SK-N-SH treated with all-trans-retinoic acid at 6 μM for 48 hours (cell line): Measurements from ENCODE around the gene CWC27.

Source experiments
- BACH2 ChIP-seq: fragments of 250-450 bp; sonication (Bioruptor Pico); IDR thresholded peaks from 2 replicates; pipeline ENCODE4 v1.9.0; 2021; ENCODE audit warnings: mild to moderate bottlenecking, borderline replicate concordance
- CREB5 ChIP-seq: fragments of 250-450 bp; sonication (Bioruptor Pico); IDR thresholded peaks from 2 replicates; pipeline ENCODE4 v1.5.1; 2020; ENCODE audit warnings: low read depth, mild to moderate bottlenecking, moderate library complexity
- CSDC2 ChIP-seq: fragments of 250-450 bp; sonication (Bioruptor Pico); IDR thresholded peaks from 2 replicates; pipeline ENCODE4 v1.5.0; 2020; ENCODE audit warnings: mild to moderate bottlenecking, moderate library complexity
- ISL1 ChIP-seq: fragments of 250-450 bp; sonication (Bioruptor Pico); IDR thresholded peaks from 2 replicates; pipeline ENCODE4 v2.1.2; 2022; ENCODE audit warnings: mild to moderate bottlenecking, moderate library complexity
- PATZ1 ChIP-seq: fragments of 250-450 bp; sonication (Bioruptor Pico); IDR thresholded peaks from 2 replicates; pipeline ENCODE4 v1.8.0; 2020; ENCODE audit warnings: mild to moderate bottlenecking, moderate library complexity, borderline replicate concordance
- TCF4 ChIP-seq: fragments of 250-450 bp; sonication (Bioruptor Pico); IDR thresholded peaks from 2 replicates; pipeline ENCODE4 v1.8.0; 2021; ENCODE audit warnings: mild to moderate bottlenecking, moderate library complexity, borderline replicate concordance
- TOX ChIP-seq: fragments of 250-450 bp; sonication (Bioruptor Pico); IDR thresholded peaks from 2 replicates; pipeline ENCODE4 v1.8.0; 2021; ENCODE audit warnings: mild to moderate bottlenecking, moderate library complexity, borderline replicate concordance
- ZC3H10 ChIP-seq: fragments of 250-450 bp; sonication (Bioruptor Pico); IDR thresholded peaks from 2 replicates; pipeline ENCODE4 v1.5.1; 2021; ENCODE audit warnings: mild to moderate bottlenecking, moderate library complexity
- ZFP3 ChIP-seq: fragments of 250-450 bp; sonication (Bioruptor Pico); IDR thresholded peaks from 2 replicates; pipeline ENCODE4 v1.5.0; 2020; ENCODE audit warnings: mild to moderate bottlenecking, moderate library complexity
- ZFP30 ChIP-seq: fragments of 450-650 bp; formaldehyde crosslinking; IDR thresholded peaks from 2 replicates; pipeline ENCODE4 v1.5.0; 2022; ENCODE audit warnings: mild to moderate bottlenecking, moderate library complexity
- ZNF565 ChIP-seq: fragments of 450-650 bp; formaldehyde crosslinking; conservative IDR thresholded peaks from 2 replicates; pipeline ENCODE4 v1.5.0; 2020; ENCODE audit warnings: low read depth, mild to moderate bottlenecking, moderate library complexity

GRCh38 chr5:64754066-64754465 is 14.7 kb upstream of the CWC27 start:
- no peak for TF ChIP-seq ZNF565 (CRISPR knock-in tag)
- TF ChIP-seq TOX (CRISPR knock-in tag), result no peak
- no peak for TF ChIP-seq PATZ1
- no peak for TF ChIP-seq ZFP30 (CRISPR knock-in tag)
- TF ChIP-seq ISL1 (CRISPR knock-in tag), result no peak
- no peak for TF ChIP-seq ZFP3 (CRISPR knock-in tag)
- TF ChIP-seq CSDC2, result no peak
- no peak for TF ChIP-seq CREB5 (CRISPR knock-in tag)
- TF ChIP-seq TCF4 (CRISPR knock-in tag), result no peak
- no peak for TF ChIP-seq BACH2
- TF ChIP-seq ZC3H10, result no peak
